ENCODE results near the gene CNOT2.
"Not testable (repeated sequence)": the region's sequence is repeated elsewhere in the genome, so short reads cannot be mapped to it uniquely, and the experiment has no call there.

GRCh38 chr12:70304684-70305555, 61.7 kb downstream of the CNOT2 start:
- TF ChIP-seq EZH2 (IDR thresholded peaks at IDR 0.05); POLR2AphosphoS5 (IDR thresholded peaks at IDR 0.05; ENCODE audit: borderline replicate concordance, low read depth, low read length); FOXP2 (optimal IDR thresholded peaks at IDR 0.05; ENCODE audit: control extremely low read depth, extremely low read length, insufficient read depth): not testable (repeated sequence)
